ENCODE results near the gene TBC1D1. TPM values are rescaled to one million over a fixed set of nuclear protein-coding genes. Genes with fewer than 3 reads are reported as not detected.
"Not testable (repeated sequence)": the region's sequence is repeated elsewhere in the genome, so short reads cannot be mapped to it uniquely, and the experiment has no call there.

The TBC1D1 gene
- total RNA-seq, 1 donor from 2014 or later, result 113 TPM

- H3K27me3 Mint-ChIP-seq (ENCODE audit: low read depth), result no peaks in the 10 kb centered on the region
- no peaks in the 10 kb centered on the region for H3K9me3 Mint-ChIP-seq
- H3K4me1 Mint-ChIP-seq, result no peaks in the 10 kb centered on the region
- H3K4me3 Mint-ChIP-seq, result no peak overlapping the region
- no peaks in the 10 kb centered on the region for H3K36me3 Mint-ChIP-seq (ENCODE audit: low read depth)
- DNase-seq (ENCODE audit: low read depth, low spot score), result no peak
- H3K27ac Mint-ChIP-seq (ENCODE audit: unreplicated experiment), result no peak overlapping the region
- TF ChIP-seq CTCF (conservative IDR thresholded peaks at IDR 0.05), result no peak
Observed at GRCh38 chr4:37917388-37917787, 26.5 kb downstream of the TBC1D1 start.

- H3K36me3 Mint-ChIP-seq (ENCODE audit: low read depth), result no peaks in the 10 kb centered on the region
- no peak overlapping the region for H3K4me3 Mint-ChIP-seq
- TF ChIP-seq CTCF (conservative IDR thresholded peaks at IDR 0.05), result no peak
- H3K27me3 Mint-ChIP-seq (ENCODE audit: low read depth), result no peaks in the 10 kb centered on the region
- H3K27ac Mint-ChIP-seq (ENCODE audit: unreplicated experiment), result no peak overlapping the region
- no peaks in the 10 kb centered on the region for H3K4me1 Mint-ChIP-seq
- no peaks in the 10 kb centered on the region for H3K9me3 Mint-ChIP-seq
- no peak for DNase-seq (ENCODE audit: low read depth, low spot score)
Observed at GRCh38 chr4:37918653-37919052, 27.8 kb downstream of the TBC1D1 start.

GRCh38 chr4:37922328-37922727 lies 31.4 kb downstream of the TBC1D1 start:
- no peak overlapping the region for H3K27ac Mint-ChIP-seq (ENCODE audit: unreplicated experiment)
- no peaks in the 10 kb centered on the region for H3K36me3 Mint-ChIP-seq (ENCODE audit: low read depth)
- H3K27me3 Mint-ChIP-seq (ENCODE audit: low read depth), result no peaks in the 10 kb centered on the region
- no peak overlapping the region for H3K4me3 Mint-ChIP-seq
- no peaks in the 10 kb centered on the region for H3K9me3 Mint-ChIP-seq
- no peaks in the 10 kb centered on the region for H3K4me1 Mint-ChIP-seq
- DNase-seq (ENCODE audit: low read depth, low spot score), result no peak
- TF ChIP-seq CTCF (conservative IDR thresholded peaks at IDR 0.05), result no peak

GRCh38 chr4:37923089-37923488 lies 32.2 kb downstream of the TBC1D1 start:
- H3K27me3 Mint-ChIP-seq (ENCODE audit: low read depth); H3K9me3 Mint-ChIP-seq; H3K4me1 Mint-ChIP-seq; H3K36me3 Mint-ChIP-seq (ENCODE audit: low read depth); H3K4me3 Mint-ChIP-seq; DNase-seq (ENCODE audit: low read depth, low spot score); H3K27ac Mint-ChIP-seq (ENCODE audit: unreplicated experiment): not testable (repeated sequence)

- H3K27ac Mint-ChIP-seq (ENCODE audit: unreplicated experiment), result no peak overlapping the region
- no peak overlapping the region for H3K4me3 Mint-ChIP-seq
- TF ChIP-seq CTCF (conservative IDR thresholded peaks at IDR 0.05), result no peak
- no peaks in the 10 kb centered on the region for H3K36me3 Mint-ChIP-seq (ENCODE audit: low read depth)
- H3K4me1 Mint-ChIP-seq, result peaks cover 6% of the 10 kb centered on the region
- DNase-seq (ENCODE audit: low read depth, low spot score), result no peak
- H3K9me3 Mint-ChIP-seq, result no peaks in the 10 kb centered on the region
- H3K27me3 Mint-ChIP-seq (ENCODE audit: low read depth), result no peaks in the 10 kb centered on the region
Observed at GRCh38 chr4:37924946-37925345, 34.1 kb downstream of the TBC1D1 start.

GRCh38 chr4:37927434-37927833 lies 36.5 kb downstream of the TBC1D1 start:
- Mint-ChIP-seq H3K36me3 (ENCODE audit: low read depth) (no peaks in the 10 kb centered on the region), H3K27ac (ENCODE audit: unreplicated experiment) (no peak overlapping the region), H3K4me1 (peaks cover 6% of the 10 kb centered on the region), H3K9me3 (no peaks in the 10 kb centered on the region), H3K4me3 (no peak overlapping the region), H3K27me3 (ENCODE audit: low read depth) (no peaks in the 10 kb centered on the region)
- TF ChIP-seq CTCF (conservative IDR thresholded peaks at IDR 0.05), result no peak
- DNase-seq (ENCODE audit: low read depth, low spot score), result no peak
